Activated CD8-positive, alpha-beta T cell treated with anti-CD3 and anti-CD28 coated beads for 36 hours (primary cell): ENCODE data around the gene F10. TPM values are rescaled to one million over a fixed set of nuclear protein-coding genes. Genes with fewer than 3 reads are reported as not detected.

Experiments
- ATAC-seq: fragments of 200-7000 bp; cut with Tn5 transposase; one replicate; pipeline ENCODE4 v1.10.0; 2021; ENCODE audit warnings: mild to moderate bottlenecking, moderate library complexity
- CTCF ChIA-PET: fragments of 350-600 bp; sonication (Branson Sonifier 250); formaldehyde crosslinking; loops from one replicate; lab custom pipeline; 2021; ENCODE audit warnings: antibody characterized with exemption; lab: Charles Lee
- POLR2A ChIA-PET: fragments of 350-600 bp; sonication (Branson Sonifier 250); formaldehyde crosslinking; loops from one replicate; lab custom pipeline; 2021; ENCODE audit warnings: antibody characterized with exemption; lab: Charles Lee
- DNase-seq: peaks from one replicate; pipeline ENCODE4 v3.0.0-alpha.2; 2020
- H3K27ac Mint-ChIP-seq: one replicate; pipeline ENCODE4 v1.8.0; 2021; ENCODE audit warnings: mild to moderate bottlenecking, mixed read lengths
- H3K27me3 Mint-ChIP-seq: one replicate; pipeline ENCODE4 v1.8.0; 2021; ENCODE audit warnings: mixed read lengths
- H3K36me3 Mint-ChIP-seq: one replicate; pipeline ENCODE4 v1.8.0; 2021; ENCODE audit warnings: low read depth, mixed read lengths
- H3K4me1 Mint-ChIP-seq: one replicate; pipeline ENCODE4 v1.8.0; 2021; ENCODE audit warnings: low read depth, mixed read lengths
- H3K4me3 Mint-ChIP-seq: one replicate; pipeline ENCODE4 v1.8.0; 2021; ENCODE audit warnings: mild to moderate bottlenecking, moderate library complexity, mixed read lengths
- H3K9me3 Mint-ChIP-seq: one replicate; pipeline ENCODE4 v1.8.0; 2021; ENCODE audit warnings: mixed read lengths
- intact Hi-C: fragments of 100-400 bp; cut with micrococcal nuclease; formaldehyde crosslinking; loops from one replicate; pipeline ENCODE4 v1.10.0; 2022
- total RNA-seq, 2 experiments: library from RNA; stranded (reverse); gene quantifications; one replicate each; pipeline ENCODE4 v1.2.3, GENCODE V29; 2021
- TF ChIP-seq, protein P1 (sequence below): fragments of 200-600 bp; IDR thresholded peaks from one replicate; pipeline ENCODE4 v1.8.0; 2022; ENCODE audit warnings: antibody characterized with exemption, mild to moderate bottlenecking

Gene F10
- total RNA-seq, 2 experiments from 2014 or later: not detected

DNA sequence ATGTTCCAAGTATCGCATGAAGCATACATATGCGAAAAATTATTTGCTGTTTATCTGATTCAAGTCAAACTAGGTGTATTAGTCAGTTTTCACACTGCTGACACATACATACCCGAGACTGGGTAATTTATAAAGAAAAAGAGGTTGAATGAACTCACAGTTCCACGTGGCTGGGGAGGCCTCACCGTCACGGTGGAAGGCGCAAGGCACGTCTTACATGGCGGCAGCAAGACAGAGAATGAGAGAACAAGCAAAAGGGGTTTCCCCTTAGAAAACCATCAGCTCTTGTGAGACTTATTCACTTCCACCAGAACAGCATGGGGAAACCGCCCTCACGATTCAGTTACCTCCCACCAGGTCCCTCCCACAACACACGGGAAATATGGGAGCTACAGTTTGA lies 22.9 kb downstream of the F10 start:
- Mint-ChIP-seq H3K27ac (no peak overlapping the region), H3K4me1 (peaks cover 12% of the 10 kb centered on the region), H3K4me3 (no peak overlapping the region), H3K9me3 (no peaks in the 10 kb centered on the region), H3K36me3 (no peaks in the 10 kb centered on the region), H3K27me3 (no peaks in the 10 kb centered on the region)
- TF ChIP-seq, protein P1, sequence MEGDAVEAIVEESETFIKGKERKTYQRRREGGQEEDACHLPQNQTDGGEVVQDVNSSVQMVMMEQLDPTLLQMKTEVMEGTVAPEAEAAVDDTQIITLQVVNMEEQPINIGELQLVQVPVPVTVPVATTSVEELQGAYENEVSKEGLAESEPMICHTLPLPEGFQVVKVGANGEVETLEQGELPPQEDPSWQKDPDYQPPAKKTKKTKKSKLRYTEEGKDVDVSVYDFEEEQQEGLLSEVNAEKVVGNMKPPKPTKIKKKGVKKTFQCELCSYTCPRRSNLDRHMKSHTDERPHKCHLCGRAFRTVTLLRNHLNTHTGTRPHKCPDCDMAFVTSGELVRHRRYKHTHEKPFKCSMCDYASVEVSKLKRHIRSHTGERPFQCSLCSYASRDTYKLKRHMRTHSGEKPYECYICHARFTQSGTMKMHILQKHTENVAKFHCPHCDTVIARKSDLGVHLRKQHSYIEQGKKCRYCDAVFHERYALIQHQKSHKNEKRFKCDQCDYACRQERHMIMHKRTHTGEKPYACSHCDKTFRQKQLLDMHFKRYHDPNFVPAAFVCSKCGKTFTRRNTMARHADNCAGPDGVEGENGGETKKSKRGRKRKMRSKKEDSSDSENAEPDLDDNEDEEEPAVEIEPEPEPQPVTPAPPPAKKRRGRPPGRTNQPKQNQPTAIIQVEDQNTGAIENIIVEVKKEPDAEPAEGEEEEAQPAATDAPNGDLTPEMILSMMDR: no peak
- intact Hi-C loops: no loop called here
- ATAC-seq (peak; percentile 67), DNase-seq (peak; percentile 60)
- ChIA-PET POLR2A (interaction anchor here (0.8 to 1.1 kb wide), 2 partner anchors 12 to 64 kb away, joined by 4 to 5 read pairs; partner anchors contain the start of gene CUL4A), CTCF (interaction anchor here (1.1 to 2.1 kb wide), 3 partner anchors 14 to 62 kb away, joined by 3 to 5 read pairs (median 4); no protein-coding TSS in a partner anchor)

DNA sequence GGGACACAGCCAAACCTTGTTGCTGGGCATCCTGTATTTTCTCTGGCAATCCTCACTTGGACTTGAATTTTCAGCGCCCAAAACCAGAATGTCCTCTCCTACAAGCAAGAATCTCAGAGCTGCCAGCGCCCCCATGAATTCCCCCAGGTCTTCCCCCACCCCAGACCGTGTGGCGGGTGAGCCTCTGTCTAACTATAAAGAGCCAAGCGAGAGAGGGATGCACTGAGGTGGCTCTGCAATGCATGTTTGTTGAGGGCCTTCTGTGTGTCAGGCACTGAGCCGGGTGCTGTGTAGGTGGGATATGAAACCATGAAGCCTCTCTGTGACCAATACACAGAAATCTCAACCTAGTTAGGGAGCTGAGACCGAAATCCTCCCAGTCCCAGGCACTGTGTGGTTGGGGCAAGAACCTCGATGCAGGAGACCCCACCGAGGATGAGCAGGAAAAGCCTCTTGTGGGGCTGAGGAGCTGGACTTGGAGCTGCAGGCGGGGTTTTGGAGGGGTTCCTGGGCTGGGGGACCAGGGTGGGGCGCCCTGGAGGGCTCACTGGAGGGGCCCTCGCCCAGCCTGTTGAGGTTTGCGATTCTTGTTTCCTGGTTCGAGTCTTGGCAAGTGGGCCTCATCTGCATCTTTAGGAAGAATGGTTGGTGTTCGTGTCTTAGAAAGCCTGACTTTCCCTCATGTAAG lies 23.5 kb downstream of the F10 start:
- Mint-ChIP-seq H3K36me3 (no peaks in the 10 kb centered on the region), H3K9me3 (no peaks in the 10 kb centered on the region), H3K27me3 (peaks cover 1% of the 10 kb centered on the region), H3K4me3 (no peak overlapping the region), H3K27ac (no peak overlapping the region), H3K4me1 (peaks cover 12% of the 10 kb centered on the region)
- DNase-seq: peak; percentile 27
- CTCF ChIA-PET: interaction anchor here (1.1 to 2.1 kb wide), 3 partner anchors 14 to 61 kb away, joined by 3 to 5 read pairs (median 4); no protein-coding TSS in a partner anchor
- POLR2A ChIA-PET: interaction anchor here (0.8 to 1.1 kb wide), 3 partner anchors 9 to 64 kb away, joined by 4 to 5 read pairs (median 5); partner anchors contain the start of gene CUL4A
- intact Hi-C loops: no loop called here
- TF ChIP-seq, protein P1: no peak
- ATAC-seq: peak; percentile 59

DNA sequence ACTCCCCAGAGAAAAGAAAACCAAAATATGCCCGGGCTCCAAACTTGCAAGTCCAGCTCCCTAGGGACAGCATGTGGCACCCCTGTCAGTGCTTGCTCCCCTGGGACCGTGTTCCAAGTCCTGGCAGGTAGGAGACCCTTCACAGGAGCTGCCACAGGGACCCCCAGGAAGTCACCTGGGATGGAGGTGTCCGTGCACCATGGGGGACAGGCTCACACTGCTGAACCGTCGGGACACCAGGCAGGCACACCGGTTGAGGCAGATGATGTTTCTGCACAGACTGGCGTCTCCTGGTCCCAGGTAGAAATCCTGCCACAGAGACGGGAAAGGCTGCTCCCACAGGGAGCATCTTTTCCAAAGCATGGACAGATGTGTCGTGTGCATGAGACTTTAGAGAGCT lies 24.2 kb downstream of the F10 start:
- intact Hi-C loops: no loop called here
- H3K36me3 Mint-ChIP-seq: no peaks in the 10 kb centered on the region
- DNase-seq: no peak
- ATAC-seq: no peak
- ChIA-PET CTCF (interaction anchor here (1.1 to 2.1 kb wide), 2 partner anchors 36 to 60 kb away, joined by 3 to 5 read pairs; no protein-coding TSS in a partner anchor), POLR2A (interaction anchor here (0.6 to 1.1 kb wide), 4 partner anchors 8 to 211 kb away, joined by 3 to 5 read pairs (median 4); no protein-coding TSS in a partner anchor)
- no peaks in the 10 kb centered on the region for H3K9me3 Mint-ChIP-seq
- TF ChIP-seq, protein P1: no peak
- H3K4me1 Mint-ChIP-seq: peaks cover 12% of the 10 kb centered on the region
- H3K4me3 Mint-ChIP-seq: no peak overlapping the region
- H3K27me3 Mint-ChIP-seq: peaks cover 5% of the 10 kb centered on the region
- H3K27ac Mint-ChIP-seq: no peak overlapping the region

DNA sequence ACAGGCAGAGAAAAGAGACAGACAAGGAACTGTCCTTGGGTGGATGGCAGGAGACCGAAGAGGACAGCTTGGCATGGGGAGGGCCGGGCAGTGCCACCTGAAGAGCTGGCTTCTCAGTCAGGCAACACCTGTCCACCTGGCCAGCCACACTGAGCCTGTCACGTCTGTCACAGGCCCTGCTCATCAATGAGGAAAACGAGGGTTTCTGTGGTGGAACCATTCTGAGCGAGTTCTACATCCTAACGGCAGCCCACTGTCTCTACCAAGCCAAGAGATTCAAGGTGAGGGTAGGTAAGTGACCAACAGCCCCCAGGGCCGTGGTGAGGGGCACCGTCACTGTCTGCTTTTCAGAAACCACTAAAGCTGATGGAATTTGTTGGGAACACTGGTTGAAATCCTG lies 24.6 kb downstream of the F10 start:
- Mint-ChIP-seq H3K4me1 (peaks cover 13% of the 10 kb centered on the region), H3K27me3 (peaks cover 6% of the 10 kb centered on the region), H3K9me3 (no peaks in the 10 kb centered on the region), H3K36me3 (no peaks in the 10 kb centered on the region), H3K4me3 (no peak overlapping the region), H3K27ac (no peak overlapping the region)
- no peak for ATAC-seq
- intact Hi-C loops: no loop called here
- TF ChIP-seq, protein P1: no peak
- DNase-seq: no peak
- CTCF ChIA-PET: interaction anchor here (2.1 kb wide), 1 partner anchor 60 kb away, joined by 5 read pairs; no protein-coding TSS in a partner anchor
- POLR2A ChIA-PET: interaction anchor here (0.6 to 1.1 kb wide), 2 partner anchors 50 to 211 kb away, joined by 3 to 5 read pairs; no protein-coding TSS in a partner anchor

DNA sequence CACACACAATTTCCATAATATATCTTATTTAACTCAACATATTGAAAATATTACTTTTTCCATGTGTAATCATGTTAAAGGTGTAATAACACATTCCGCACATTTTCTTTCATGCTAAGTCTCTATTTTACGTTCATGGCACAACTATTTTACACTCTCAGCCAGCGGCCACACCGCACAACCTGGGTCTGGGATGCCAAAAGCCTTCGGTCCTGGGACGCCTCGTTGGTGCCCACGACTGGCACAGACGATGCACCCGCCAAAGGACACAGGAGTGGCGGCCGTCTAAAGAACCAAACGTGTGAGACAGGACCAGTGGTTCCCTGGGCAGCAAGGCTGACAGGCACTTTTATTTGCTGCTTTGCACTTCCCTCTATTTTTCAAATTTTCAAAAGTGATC lies 25.8 kb downstream of the F10 start:
- CTCF ChIA-PET: no interaction called here
- no peaks in the 10 kb centered on the region for H3K9me3 Mint-ChIP-seq
- ATAC-seq (no peak), DNase-seq (no peak)
- H3K36me3 Mint-ChIP-seq: no peaks in the 10 kb centered on the region
- intact Hi-C loops: no loop called here
- no peak overlapping the region for H3K4me3 Mint-ChIP-seq
- POLR2A ChIA-PET: no interaction called here
- H3K27me3 Mint-ChIP-seq: peaks cover 11% of the 10 kb centered on the region
- H3K27ac Mint-ChIP-seq: no peak overlapping the region
- TF ChIP-seq, protein P1: no peak
- peaks cover 23% of the 10 kb centered on the region for H3K4me1 Mint-ChIP-seq
